SW480 (cell line): ENCODE data around the gene TMEM178A.

Experiments
- DNase-seq: peaks from one replicate; pipeline ENCODE4 v3.0.0-alpha.2; 2016; ENCODE audit warnings: low spot score

The TMEM178A gene

GRCh38 chr2:39679805-39680204, 14.1 kb downstream of the TMEM178A start:
- no peak for DNase-seq

- no peak for DNase-seq
Measured at GRCh38 chr2:39682066-39682692, 16.5 kb downstream of the TMEM178A start.

GRCh38 chr2:39683022-39683699, 17.4 kb downstream of the TMEM178A start:
- no peak for DNase-seq

- DNase-seq = no peak
Measured at GRCh38 chr2:39684464-39684863, 18.7 kb downstream of the TMEM178A start.

GRCh38 chr2:39685126-39685525, 19.4 kb downstream of the TMEM178A start:
- no peak for DNase-seq

GRCh38 chr2:39686456-39686855, 20.7 kb downstream of the TMEM178A start:
- DNase-seq = no peak

GRCh38 chr2:39688181-39688580, 22.5 kb downstream of the TMEM178A start:
- DNase-seq = no peak

- DNase-seq = no peak
Measured at GRCh38 chr2:39689272-39689841, 23.6 kb downstream of the TMEM178A start.

GRCh38 chr2:39689876-39690275, 24.2 kb downstream of the TMEM178A start:
- DNase-seq = no peak

GRCh38 chr2:39693245-39693644, 27.5 kb downstream of the TMEM178A start:
- DNase-seq = no peak

GRCh38 chr2:39696101-39696553, 30.4 kb downstream of the TMEM178A start:
- DNase-seq = no peak

- DNase-seq = peak; percentile 24
Measured at GRCh38 chr2:39696838-39697237, 31.1 kb downstream of the TMEM178A start.

GRCh38 chr2:39697454-39697853, 31.7 kb downstream of the TMEM178A start:
- no peak for DNase-seq

- DNase-seq = no peak
Measured at GRCh38 chr2:39701137-39701536, 35.4 kb downstream of the TMEM178A start.

- DNase-seq = no peak
Measured at GRCh38 chr2:39703181-39703872, 37.6 kb downstream of the TMEM178A start.

GRCh38 chr2:39704540-39704939, 38.8 kb downstream of the TMEM178A start:
- no peak for DNase-seq

- DNase-seq = no peak
Measured at GRCh38 chr2:39705638-39706037, 39.9 kb downstream of the TMEM178A start.

- no peak for DNase-seq
Measured at GRCh38 chr2:39706312-39706711, 40.6 kb downstream of the TMEM178A start.

GRCh38 chr2:39706945-39707344, 41.2 kb downstream of the TMEM178A start:
- DNase-seq = no peak

- DNase-seq = no peak
Measured at GRCh38 chr2:39708003-39708402, 42.3 kb downstream of the TMEM178A start.

- no peak for DNase-seq
Measured at GRCh38 chr2:39710807-39711206, 45.1 kb downstream of the TMEM178A start.

- no peak for DNase-seq
Measured at GRCh38 chr2:39712953-39713352, 47.2 kb downstream of the TMEM178A start.

- DNase-seq = no peak
Measured at GRCh38 chr2:39715095-39715494, 49.4 kb downstream of the TMEM178A start.
